ENCODE data around the gene RPS21. TPM values are rescaled to one million over a fixed set of nuclear protein-coding genes. Genes with fewer than 3 reads are reported as not detected.

The RPS21 gene
- total and polyA plus RNA-seq, 4 donors = 222 to 4,827 (median 2,651) TPM

DNA sequence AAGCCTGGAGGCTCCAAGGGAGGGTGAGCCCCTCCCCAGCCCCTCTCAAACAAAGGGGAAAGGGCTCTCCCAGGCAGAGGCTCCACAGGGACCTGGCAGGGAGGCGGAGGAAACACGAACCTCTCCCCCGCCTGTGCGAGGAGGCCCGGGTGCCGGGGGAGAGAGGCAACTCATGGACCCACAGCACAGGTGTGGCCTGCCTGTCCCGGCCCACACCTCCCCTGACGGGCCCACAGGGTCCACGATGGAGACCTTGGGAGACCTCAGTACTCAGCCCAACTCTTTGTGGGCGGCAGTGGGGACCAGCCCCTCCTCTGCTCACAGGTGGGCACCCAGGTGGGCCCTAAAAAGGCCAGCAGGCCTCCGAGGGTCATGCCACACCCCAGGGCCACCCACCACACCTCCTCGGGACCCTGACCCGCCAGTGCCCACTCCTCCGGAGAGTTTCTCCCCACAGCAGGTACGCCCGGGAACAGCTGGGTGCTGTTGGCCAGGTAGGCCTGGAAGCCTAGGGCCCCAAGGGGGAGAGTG lies 32.0 kb upstream of the RPS21 start:
- no peak for DNase-seq
- WGBS, 2 donors = 61 to 79% methylated on average over 10 to 16 of the region's 16 CpGs

GRCh38 chr20:62355516-62355877 lies 31.4 kb upstream of the RPS21 start:
- WGBS, 2 donors = 41 to 54% methylated on average over 11 of the region's 11 CpGs
- Histone ChIP-seq H3K4me1 (ENCODE audit: control insufficient read depth in 5 of 5, insufficient read depth in 5 of 5, low read length in 5 of 5) (peaks cover 10 to 51% (median 40%) of the 10 kb centered on the region in 5 donors), H3K27me3 (ENCODE audit: control insufficient read depth in 3 of 3, insufficient read depth in 3 of 3, low read length in 2 of 3) (no peaks in the 10 kb centered on the region), H3K9ac (ENCODE audit: insufficient read depth in 1 of 2, low read length in 2 of 2) (no peak overlapping the region), H3K9me3 (ENCODE audit: control insufficient read depth in 4 of 4, insufficient read depth in 3 of 4, low read length in 3 of 4) (no peaks in the 10 kb centered on the region), H3K4me3 (no peak overlapping the region), H3K36me3 (ENCODE audit: control insufficient read depth in 4 of 4, insufficient read depth in 4 of 4, low read length in 4 of 4) (peaks cover 0 to 33% (median 3%) of the 10 kb centered on the region in 4 donors), H3K27ac (ENCODE audit: low read depth in 1 of 2, low read length in 1 of 2) (peak overlapping the region; percentile 87 to 91)
- no peak for DNase-seq
- TF ChIP-seq, protein P1, sequence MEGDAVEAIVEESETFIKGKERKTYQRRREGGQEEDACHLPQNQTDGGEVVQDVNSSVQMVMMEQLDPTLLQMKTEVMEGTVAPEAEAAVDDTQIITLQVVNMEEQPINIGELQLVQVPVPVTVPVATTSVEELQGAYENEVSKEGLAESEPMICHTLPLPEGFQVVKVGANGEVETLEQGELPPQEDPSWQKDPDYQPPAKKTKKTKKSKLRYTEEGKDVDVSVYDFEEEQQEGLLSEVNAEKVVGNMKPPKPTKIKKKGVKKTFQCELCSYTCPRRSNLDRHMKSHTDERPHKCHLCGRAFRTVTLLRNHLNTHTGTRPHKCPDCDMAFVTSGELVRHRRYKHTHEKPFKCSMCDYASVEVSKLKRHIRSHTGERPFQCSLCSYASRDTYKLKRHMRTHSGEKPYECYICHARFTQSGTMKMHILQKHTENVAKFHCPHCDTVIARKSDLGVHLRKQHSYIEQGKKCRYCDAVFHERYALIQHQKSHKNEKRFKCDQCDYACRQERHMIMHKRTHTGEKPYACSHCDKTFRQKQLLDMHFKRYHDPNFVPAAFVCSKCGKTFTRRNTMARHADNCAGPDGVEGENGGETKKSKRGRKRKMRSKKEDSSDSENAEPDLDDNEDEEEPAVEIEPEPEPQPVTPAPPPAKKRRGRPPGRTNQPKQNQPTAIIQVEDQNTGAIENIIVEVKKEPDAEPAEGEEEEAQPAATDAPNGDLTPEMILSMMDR (IDR thresholded peaks at IDR 0.05; ENCODE audit: control extremely low read depth, extremely low read depth) = no peak
- no peak for ATAC-seq (ENCODE audit: insufficient read depth, low FRiP score)

More for the DNA sequence above, 32.0 kb upstream of the RPS21 start:
- no peak overlapping the region for H3K9ac ChIP-seq (ENCODE audit: insufficient read depth in 1 of 2, low read length in 2 of 2)
- H3K9me3 ChIP-seq (ENCODE audit: control insufficient read depth in 4 of 4, insufficient read depth in 3 of 4, low read length in 3 of 4) = no peaks in the 10 kb centered on the region
- no peak overlapping the region for H3K4me3 ChIP-seq
- H3K27me3 ChIP-seq (ENCODE audit: control insufficient read depth in 3 of 3, insufficient read depth in 3 of 3, low read length in 2 of 3) = no peaks in the 10 kb centered on the region
- peak overlapping the region; percentile 87 to 91 for H3K27ac ChIP-seq (ENCODE audit: low read depth in 1 of 2, low read length in 1 of 2)
- H3K4me1 ChIP-seq (ENCODE audit: control insufficient read depth in 5 of 5, insufficient read depth in 5 of 5, low read length in 5 of 5) = peaks cover 10 to 50% (median 40%) of the 10 kb centered on the region in 5 donors
- peaks cover 0 to 39% (median 3%) of the 10 kb centered on the region in 4 donors for H3K36me3 ChIP-seq (ENCODE audit: control insufficient read depth in 4 of 4, insufficient read depth in 4 of 4, low read length in 4 of 4)
- no peak for ATAC-seq (ENCODE audit: insufficient read depth, low FRiP score)
- TF ChIP-seq, protein P1 (IDR thresholded peaks at IDR 0.05; ENCODE audit: control extremely low read depth, extremely low read depth) = no peak

DNA sequence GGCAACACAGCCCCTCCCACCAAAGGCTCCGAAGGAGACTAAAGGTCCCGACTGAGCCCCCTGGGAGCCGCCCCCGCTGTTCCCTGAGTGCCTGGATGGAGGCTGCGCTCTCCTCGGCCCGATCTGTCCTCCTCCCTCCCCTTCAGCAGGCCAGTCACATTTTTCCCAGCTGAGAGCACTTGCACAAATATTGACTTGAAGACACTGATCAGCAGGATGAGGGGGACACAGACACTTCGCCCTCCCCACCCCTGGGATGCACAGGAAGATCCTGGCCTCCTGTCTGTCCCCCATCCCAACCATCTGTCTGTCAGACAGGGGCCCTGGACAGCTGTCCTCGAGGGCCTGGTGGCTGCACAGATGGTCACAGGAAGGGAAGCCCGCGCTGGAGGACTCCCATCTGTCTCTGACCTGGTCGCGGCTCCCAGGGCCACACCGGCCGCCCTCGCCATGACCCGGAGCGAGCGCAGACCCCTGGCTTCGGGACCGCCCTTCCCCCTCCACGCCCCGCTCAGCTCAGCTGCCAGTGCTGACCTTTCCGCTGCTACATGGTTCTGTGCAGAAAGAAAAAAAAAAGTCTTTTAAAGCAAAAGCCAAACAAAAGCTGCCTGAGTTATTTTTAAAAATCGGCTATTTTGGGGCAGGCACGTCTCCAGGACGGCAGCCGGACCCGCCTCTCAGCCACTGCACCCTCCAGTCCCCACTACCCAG lies 30.9 kb upstream of the RPS21 start:
- peaks cover 0 to 27% (median 3%) of the 10 kb centered on the region in 4 donors for H3K36me3 ChIP-seq (ENCODE audit: control insufficient read depth in 4 of 4, insufficient read depth in 4 of 4, low read length in 4 of 4)
- DNase-seq = peak in 2 of 3 donors; percentile 62 to 80
- H3K9ac ChIP-seq (ENCODE audit: insufficient read depth in 1 of 2, low read length in 2 of 2) = no peak overlapping the region
- H3K27ac ChIP-seq (ENCODE audit: low read depth in 1 of 2, low read length in 1 of 2) = peak overlapping the region; percentile 87 to 91
- no peaks in the 10 kb centered on the region for H3K27me3 ChIP-seq (ENCODE audit: control insufficient read depth in 3 of 3, insufficient read depth in 3 of 3, low read length in 2 of 3)
- H3K9me3 ChIP-seq (ENCODE audit: control insufficient read depth in 4 of 4, insufficient read depth in 3 of 4, low read length in 3 of 4) = no peaks in the 10 kb centered on the region
- no peak overlapping the region for H3K4me3 ChIP-seq
- TF ChIP-seq, protein P1 (IDR thresholded peaks at IDR 0.05; ENCODE audit: control extremely low read depth, extremely low read depth) = no peak
- 47 to 61% methylated on average over 29 of the region's 29 CpGs for WGBS, 2 donors
- H3K4me1 ChIP-seq (ENCODE audit: control insufficient read depth in 5 of 5, insufficient read depth in 5 of 5, low read length in 5 of 5) = peaks cover 13 to 56% (median 45%) of the 10 kb centered on the region in 5 donors
- ATAC-seq (ENCODE audit: insufficient read depth, low FRiP score) = no peak
